GM21737 (cell line): ENCODE results near the gene ZNF584.

Source experiments
- ATAC-seq: cut with Tn5 transposase; IDR thresholded peaks from one replicate; pipeline ENCODE4 v1.9.1; 2021; ENCODE audit warnings: mild to moderate bottlenecking, moderate library complexity; ENCODE audit not compliant: unreplicated experiment

The ZNF584 gene

GRCh38 chr19:58385891-58386575, 22.4 kb upstream of the ZNF584 start:
- ATAC-seq: peak; percentile 9

- peak; percentile 76 for ATAC-seq
Measured at GRCh38 chr19:58386576-58387337, 21.7 kb upstream of the ZNF584 start, which contains the start of gene RPS5. TSS of gene RPS5 (plus strand) at chr19:58387269. CDS start at chr19:58388138, 869 bp downstream.

GRCh38 chr19:58387338-58388174, 20.9 kb upstream of the ZNF584 start:
- ATAC-seq: no peak

DNA sequence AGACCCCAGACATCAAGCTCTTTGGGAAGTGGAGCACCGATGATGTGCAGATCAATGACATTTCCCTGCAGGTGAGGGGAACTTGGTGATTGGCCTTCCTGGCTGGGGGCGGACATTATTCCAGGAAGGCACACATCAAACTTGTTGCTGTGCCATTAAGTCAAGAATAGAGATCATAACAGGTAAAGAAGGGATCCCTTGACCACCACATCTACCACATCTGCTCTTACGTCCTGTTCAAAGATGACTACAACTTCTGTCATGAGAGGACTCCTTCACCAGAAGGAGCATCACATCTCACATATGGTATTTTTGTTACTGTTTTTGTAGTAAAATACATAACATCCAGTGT, 20.3 kb upstream of the ZNF584 start:
- ATAC-seq: no peak

GRCh38 chr19:58392945-58393724, 15.3 kb upstream of the ZNF584 start:
- ATAC-seq: no peak

- ATAC-seq: no peak
Measured at GRCh38 chr19:58393725-58394033, 14.8 kb upstream of the ZNF584 start.

DNA sequence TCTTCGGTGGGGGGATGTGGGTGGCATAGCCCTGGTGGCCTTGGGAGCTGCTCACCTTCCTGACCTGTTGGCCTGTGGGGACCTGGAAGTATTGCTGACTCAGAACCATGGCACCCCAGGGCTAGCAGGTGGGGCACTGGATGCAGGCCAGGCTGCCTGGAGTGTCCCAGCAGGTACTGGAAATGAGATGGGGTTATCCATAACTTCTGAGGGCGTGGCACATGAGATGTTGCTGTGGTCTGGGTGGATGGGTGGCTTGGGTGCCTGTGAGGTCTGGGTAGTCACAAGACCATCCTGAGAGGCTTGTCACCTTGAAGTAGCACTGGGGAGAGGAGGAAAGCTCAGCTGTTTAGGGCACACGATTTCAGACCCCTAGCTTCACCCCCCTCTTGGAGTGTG, 13.6 kb upstream of the ZNF584 start:
- no peak for ATAC-seq

DNA sequence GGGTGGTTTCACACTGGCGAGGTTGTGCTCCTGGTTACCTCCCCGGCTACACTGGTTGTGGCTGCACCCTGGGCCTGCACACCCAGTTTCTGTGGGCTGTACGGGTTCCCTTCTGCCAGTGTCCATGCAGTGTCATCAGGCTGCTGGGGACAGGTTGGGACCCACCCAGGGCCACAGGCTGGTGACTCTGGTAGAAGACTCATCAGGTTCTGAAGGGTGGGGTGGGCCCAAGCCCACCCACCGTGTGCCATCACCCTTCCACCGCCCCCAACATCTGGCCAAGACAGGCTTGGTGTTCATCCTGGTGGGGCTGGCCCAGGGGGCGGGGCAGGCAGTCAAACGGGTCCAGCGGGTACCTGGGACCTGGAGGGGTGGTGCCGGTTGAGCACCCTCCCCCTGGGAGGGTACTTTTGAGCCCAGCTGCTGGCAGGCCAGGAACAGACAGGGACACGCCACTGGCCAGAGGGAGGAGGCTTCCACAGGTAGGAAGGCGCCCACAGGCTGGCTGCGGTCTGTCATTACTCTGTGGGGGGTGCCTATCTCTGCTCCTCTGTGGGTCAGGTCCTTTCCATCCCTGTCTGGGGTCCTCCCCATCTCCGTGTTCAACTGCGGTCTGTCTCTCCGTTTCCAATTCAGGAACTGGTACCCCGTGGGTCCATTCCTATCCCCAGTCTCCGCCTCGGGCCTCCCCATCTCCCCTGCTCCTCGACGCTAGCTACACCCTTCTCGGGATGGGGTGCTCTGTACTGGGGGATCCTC, 13.1 kb upstream of the ZNF584 start, which contains the start of gene RNF225:
Gene RNF225 (plus strand): TSS at position 437 of the 759 bp plus-strand sequence. CDS start 434 bp downstream, outside the sequence.
- no peak for ATAC-seq

GRCh38 chr19:58395979-58396627, 12.3 kb upstream of the ZNF584 start:
- ATAC-seq: no peak

DNA sequence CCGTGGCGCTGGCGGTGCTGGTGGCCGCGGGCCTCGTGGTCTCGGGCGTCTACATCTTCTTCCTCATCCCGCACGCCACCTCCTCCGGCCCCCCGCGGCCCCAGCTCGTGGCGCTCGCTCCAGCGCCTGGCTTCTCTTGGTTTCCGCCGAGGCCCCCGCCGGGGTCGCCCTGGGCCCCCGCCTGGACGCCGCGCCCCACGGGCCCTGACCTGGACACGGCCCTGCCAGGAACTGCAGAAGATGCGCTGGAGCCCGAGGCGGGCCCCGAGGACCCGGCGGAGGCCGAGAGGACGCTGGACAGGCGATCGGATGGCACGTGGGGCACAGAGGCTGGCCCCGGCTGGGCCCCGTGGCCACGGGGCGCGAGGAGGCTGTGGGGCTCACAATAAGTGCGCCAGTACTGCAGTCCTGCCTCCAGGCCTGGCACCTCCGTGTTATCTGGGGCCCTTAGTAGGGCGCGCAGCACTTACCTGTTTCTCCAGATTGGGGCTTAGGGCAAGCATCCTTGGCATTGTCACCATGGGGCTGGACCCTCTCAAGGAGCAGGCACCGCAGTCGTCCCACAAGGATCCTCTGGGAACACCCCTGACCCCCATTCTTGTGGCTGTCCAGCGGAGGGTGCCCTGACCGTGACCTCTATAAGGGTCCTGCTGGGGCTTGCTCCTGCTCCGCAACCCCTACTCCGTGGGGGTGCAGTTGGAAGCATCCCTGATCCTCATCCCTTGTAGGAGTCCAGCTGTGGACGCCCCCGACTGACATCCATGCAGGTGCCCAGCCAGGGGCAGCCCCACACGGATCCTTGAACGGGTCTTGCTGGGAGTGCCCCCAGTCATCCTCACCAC, 11.5 kb upstream of the ZNF584 start:
- no peak for ATAC-seq

DNA sequence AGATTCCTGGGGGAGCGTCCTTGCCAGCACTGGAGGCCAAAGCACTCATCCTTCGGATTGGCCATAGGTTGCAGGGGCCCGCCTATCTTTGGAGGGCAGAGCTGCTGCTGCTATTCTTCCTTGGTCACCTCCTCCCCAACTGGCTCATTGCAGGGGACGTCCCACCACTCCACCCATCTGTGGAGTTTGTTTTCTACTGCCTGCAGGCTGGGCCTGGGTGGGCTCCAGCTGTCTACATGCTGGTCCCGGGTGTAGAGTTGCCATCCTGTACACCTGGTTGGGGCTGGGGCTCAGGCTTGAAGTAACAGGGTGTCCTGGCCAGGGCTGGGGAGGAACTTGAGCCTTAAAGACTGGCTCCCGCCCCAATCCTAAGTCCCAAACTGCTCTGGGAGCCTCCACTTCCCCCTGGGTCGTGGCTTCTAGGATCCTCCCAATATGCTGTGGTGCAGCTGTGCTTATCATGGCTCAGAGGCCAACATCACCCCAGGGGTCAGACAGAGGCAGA, 10.9 kb upstream of the ZNF584 start:
- ATAC-seq: no peak

DNA sequence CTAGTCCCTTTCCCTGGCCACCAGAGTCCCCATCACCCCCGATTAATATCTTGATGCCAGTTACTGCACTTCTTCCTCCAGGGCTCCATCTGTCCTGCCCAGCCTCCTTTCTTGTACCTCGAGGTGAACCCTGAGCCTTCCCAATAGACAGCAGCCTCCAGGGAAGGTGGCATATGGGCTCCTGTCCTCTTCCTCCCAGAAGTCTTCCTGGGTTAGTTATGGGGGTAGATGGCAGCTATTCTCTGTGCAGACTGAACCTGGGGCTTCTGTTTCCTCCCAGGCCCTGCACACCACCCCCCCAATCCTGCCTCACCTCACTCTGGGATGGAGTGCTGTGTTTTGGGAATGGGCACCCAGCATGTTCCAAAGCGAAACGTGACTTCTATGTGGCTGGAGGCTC, 10.4 kb upstream of the ZNF584 start:
- ATAC-seq: no peak

DNA sequence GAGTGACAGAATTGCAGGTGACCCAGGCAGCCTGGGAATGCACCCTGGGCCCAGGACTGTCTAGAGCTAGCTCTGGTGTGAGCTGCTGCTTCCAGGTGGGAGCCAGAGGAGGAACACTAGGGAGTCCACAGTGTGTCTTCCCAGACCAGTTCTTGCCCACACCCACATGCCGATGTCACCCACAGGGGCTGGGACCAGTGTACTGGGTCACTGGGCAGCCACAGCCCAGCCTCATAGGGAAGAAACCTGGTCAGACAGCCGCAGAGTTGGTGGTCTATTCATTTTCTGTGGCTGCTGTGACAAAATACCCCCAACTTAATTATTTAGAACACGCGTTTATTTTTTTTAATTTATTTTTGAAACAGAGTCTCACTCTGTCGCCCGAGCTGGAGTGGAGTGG, 9.9 kb upstream of the ZNF584 start:
- no peak for ATAC-seq

DNA sequence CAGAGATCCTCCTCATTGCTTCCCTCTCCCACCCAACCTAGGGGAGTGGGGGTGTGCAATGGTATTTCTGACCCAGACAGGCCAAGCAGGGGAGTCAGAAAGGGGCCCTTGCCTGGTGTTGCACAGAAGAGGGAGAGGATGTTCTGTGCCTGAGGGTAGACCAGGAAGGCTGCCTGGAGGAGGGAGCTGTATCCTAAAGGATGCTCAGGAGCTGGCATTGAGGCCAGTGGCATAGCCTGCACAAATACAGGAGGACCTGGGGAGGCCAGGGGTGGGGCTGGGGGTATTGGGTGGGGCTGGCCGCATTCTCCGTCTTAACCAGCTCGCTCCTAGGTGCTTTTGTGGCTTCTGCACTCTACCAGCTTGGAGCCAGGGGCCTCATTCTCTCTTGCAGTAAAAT, 8.5 kb upstream of the ZNF584 start:
- no peak for ATAC-seq

- no peak for ATAC-seq
Measured at GRCh38 chr19:58400316-58400915, 8.0 kb upstream of the ZNF584 start.

GRCh38 chr19:58400916-58401839, 7.3 kb upstream of the ZNF584 start:
- peak; percentile 96 for ATAC-seq

- ATAC-seq: no peak
Measured at GRCh38 chr19:58401840-58402421, 6.5 kb upstream of the ZNF584 start.
